GM12865 (cell line): ENCODE measurements around the gene MAPK7.

ENCODE experiments used
- DNase-seq: peaks from one replicate; pipeline ENCODE4 v3.0.0; 2010; ENCODE audit warnings: low read depth
- H3K4me3 ChIP-seq: 2 replicates; pipeline ENCODE4 v1.5.1; 2011; ENCODE audit warnings: mild to moderate bottlenecking, low read depth, low read length, control low read depth
- CTCF ChIP-seq: IDR thresholded peaks from 2 replicates; pipeline ENCODE4 v1.5.1; 2011; ENCODE audit warnings: low read length, control low read depth, low read depth, inconsistent platforms; ENCODE audit not compliant: insufficient read depth; ENCODE audit errors: missing control alignments

MAPK7 gene

GRCh38 chr17:19332371-19333131, 45.7 kb upstream of the MAPK7 start:
- TF ChIP-seq CTCF = no peak
- no peak overlapping the region for H3K4me3 ChIP-seq
- DNase-seq = no peak

GRCh38 chr17:19333132-19333440, 45.2 kb upstream of the MAPK7 start:
- no peak overlapping the region for H3K4me3 ChIP-seq
- no peak for DNase-seq
- TF ChIP-seq CTCF = no peak

GRCh38 chr17:19333736-19334290, 44.5 kb upstream of the MAPK7 start:
- no peak for DNase-seq
- H3K4me3 ChIP-seq = no peak overlapping the region
- TF ChIP-seq CTCF = no peak

GRCh38 chr17:19334331-19334730, 44.0 kb upstream of the MAPK7 start:
- DNase-seq = no peak
- H3K4me3 ChIP-seq = no peak overlapping the region
- no peak for TF ChIP-seq CTCF

GRCh38 chr17:19335951-19336631, 42.2 kb upstream of the MAPK7 start:
- DNase-seq = no peak
- no peak overlapping the region for H3K4me3 ChIP-seq
- TF ChIP-seq CTCF = no peak

GRCh38 chr17:19336938-19337711, 41.2 kb upstream of the MAPK7 start:
- DNase-seq = no peak
- no peak for TF ChIP-seq CTCF
- H3K4me3 ChIP-seq = no peak overlapping the region
